Measurements from ENCODE around the gene MIB2.
"Not testable (repeated sequence)": the region's sequence is repeated elsewhere in the genome, so short reads cannot be mapped to it uniquely, and the experiment has no call there.

The MIB2 gene

DNA sequence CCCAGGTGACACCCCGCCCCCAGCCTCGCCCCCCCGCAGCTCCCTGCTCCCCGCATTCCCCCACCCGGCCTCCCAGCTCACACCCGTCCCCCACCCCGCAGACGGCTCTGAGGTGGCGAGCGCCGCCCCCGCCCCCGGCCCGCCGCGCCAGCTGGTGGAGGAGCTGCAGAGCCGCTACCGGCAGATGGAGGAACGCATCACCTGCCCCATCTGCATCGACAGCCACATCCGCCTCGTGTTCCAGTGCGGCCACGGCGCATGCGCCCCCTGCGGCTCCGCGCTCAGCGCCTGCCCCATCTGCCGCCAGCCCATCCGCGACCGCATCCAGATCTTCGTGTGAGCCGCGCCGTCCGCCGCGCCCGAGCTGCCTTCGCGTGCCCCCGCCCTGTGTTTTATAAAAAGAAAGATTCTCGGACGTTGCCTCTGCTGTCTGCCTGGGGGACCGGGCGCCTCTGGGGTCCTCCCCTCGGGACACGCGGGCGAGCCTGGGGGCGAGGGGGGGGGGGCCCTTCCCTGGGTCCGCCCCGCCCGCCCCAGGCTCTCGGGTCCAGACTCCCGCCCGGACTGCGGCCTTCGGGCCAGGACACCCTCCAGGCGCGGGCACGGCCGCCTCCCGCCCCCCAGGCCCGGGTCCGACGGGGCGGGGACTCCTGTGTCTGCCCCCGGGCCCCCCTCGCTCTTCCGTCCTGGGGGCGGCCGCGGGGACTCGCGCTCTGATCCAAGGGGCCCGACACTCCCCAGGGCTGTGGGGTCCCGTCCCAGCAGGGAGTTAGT lies 15.1 kb downstream of the MIB2 start:
- Histone ChIP-seq H3K9me3 (ENCODE audit: control insufficient read depth, insufficient read depth, low read depth, low read length) (no peaks in the 10 kb centered on the region), H3K9ac (ENCODE audit: low read length) (no peak overlapping the region), H3K4me1 (ENCODE audit: control insufficient read depth, insufficient read depth, low read length) (no peaks in the 10 kb centered on the region), H3K36me3 (ENCODE audit: control insufficient read depth, insufficient read depth, low read length) (no peaks in the 10 kb centered on the region; the same call in 1 of the 2 replicates), H3K27me3 (ENCODE audit: control insufficient read depth, insufficient read depth, low read length) (peaks cover 16% of the 10 kb centered on the region), H3K27ac (ENCODE audit: low read depth, low read length) (no peak overlapping the region), H3K4me3 (ENCODE audit: low read depth, low read length) (peak overlapping the region; percentile 56)

GRCh38 chr1:1630965-1631781 lies 15.9 kb downstream of the MIB2 start:
- H3K9me3 ChIP-seq (ENCODE audit: control insufficient read depth, insufficient read depth, low read depth, low read length): no peaks in the 10 kb centered on the region
- peak overlapping the region; percentile 53 for H3K9ac ChIP-seq (ENCODE audit: low read length)
- no peaks in the 10 kb centered on the region for H3K4me1 ChIP-seq (ENCODE audit: control insufficient read depth, insufficient read depth, low read length)
- H3K4me3 ChIP-seq (ENCODE audit: low read depth, low read length): peak overlapping the region; percentile 56
- H3K36me3 ChIP-seq (ENCODE audit: control insufficient read depth, insufficient read depth, low read length): no peaks in the 10 kb centered on the region; the same call in 1 of the 2 replicates
- H3K27ac ChIP-seq (ENCODE audit: low read depth, low read length): no peak overlapping the region; the same call in 1 of the 2 replicates
- H3K27me3 ChIP-seq (ENCODE audit: control insufficient read depth, insufficient read depth, low read length): peaks cover 16% of the 10 kb centered on the region

- Histone ChIP-seq H3K9ac (ENCODE audit: low read length) (peak within 1 kb of the TSS; percentile 53), H3K27ac (ENCODE audit: low read depth, low read length) (no peak within 1 kb of the TSS; the same call in 1 of the 2 replicates), H3K36me3 (ENCODE audit: control insufficient read depth, insufficient read depth, low read length) (peaks cover 6% of the 10 kb centered on the region), H3K4me1 (ENCODE audit: control insufficient read depth, insufficient read depth, low read length) (no peaks in the 10 kb centered on the region), H3K9me3 (ENCODE audit: control insufficient read depth, insufficient read depth, low read depth, low read length) (no peaks in the 10 kb centered on the region), H3K27me3 (ENCODE audit: control insufficient read depth, insufficient read depth, low read length) (peaks cover 16% of the 10 kb centered on the region), H3K4me3 (ENCODE audit: low read depth, low read length) (peak within 1 kb of the TSS; percentile 56)
Observed at GRCh38 chr1:1631782-1632420, 16.6 kb downstream of the MIB2 start, which contains the start of gene MMP23B. Gene MMP23B, plus strand, starts transcription at chr1:1632173. Its CDS starts 46 bp downstream, at chr1:1632219.

GRCh38 chr1:1633409-1633808 lies 18.1 kb downstream of the MIB2 start:
- H3K27me3 ChIP-seq (ENCODE audit: control insufficient read depth, insufficient read depth, low read length): peaks cover 16% of the 10 kb centered on the region
- H3K4me1 ChIP-seq (ENCODE audit: control insufficient read depth, insufficient read depth, low read length); H3K9ac ChIP-seq (ENCODE audit: low read length); H3K9me3 ChIP-seq (ENCODE audit: control insufficient read depth, insufficient read depth, low read depth, low read length); H3K4me3 ChIP-seq (ENCODE audit: low read depth, low read length); H3K27ac ChIP-seq (ENCODE audit: low read depth, low read length): not testable (repeated sequence)
- H3K36me3 ChIP-seq (ENCODE audit: control insufficient read depth, insufficient read depth, low read length): peaks cover 16% of the 10 kb centered on the region

- H3K4me1 ChIP-seq (ENCODE audit: control insufficient read depth, insufficient read depth, low read length); H3K27ac ChIP-seq (ENCODE audit: low read depth, low read length); H3K4me3 ChIP-seq (ENCODE audit: low read depth, low read length); H3K9me3 ChIP-seq (ENCODE audit: control insufficient read depth, insufficient read depth, low read depth, low read length); H3K9ac ChIP-seq (ENCODE audit: low read length): not testable (repeated sequence)
- Histone ChIP-seq H3K27me3 (ENCODE audit: control insufficient read depth, insufficient read depth, low read length) (peaks cover 16% of the 10 kb centered on the region), H3K36me3 (ENCODE audit: control insufficient read depth, insufficient read depth, low read length) (peaks cover 21% of the 10 kb centered on the region)
Observed at GRCh38 chr1:1634613-1635012, 19.3 kb downstream of the MIB2 start.

DNA sequence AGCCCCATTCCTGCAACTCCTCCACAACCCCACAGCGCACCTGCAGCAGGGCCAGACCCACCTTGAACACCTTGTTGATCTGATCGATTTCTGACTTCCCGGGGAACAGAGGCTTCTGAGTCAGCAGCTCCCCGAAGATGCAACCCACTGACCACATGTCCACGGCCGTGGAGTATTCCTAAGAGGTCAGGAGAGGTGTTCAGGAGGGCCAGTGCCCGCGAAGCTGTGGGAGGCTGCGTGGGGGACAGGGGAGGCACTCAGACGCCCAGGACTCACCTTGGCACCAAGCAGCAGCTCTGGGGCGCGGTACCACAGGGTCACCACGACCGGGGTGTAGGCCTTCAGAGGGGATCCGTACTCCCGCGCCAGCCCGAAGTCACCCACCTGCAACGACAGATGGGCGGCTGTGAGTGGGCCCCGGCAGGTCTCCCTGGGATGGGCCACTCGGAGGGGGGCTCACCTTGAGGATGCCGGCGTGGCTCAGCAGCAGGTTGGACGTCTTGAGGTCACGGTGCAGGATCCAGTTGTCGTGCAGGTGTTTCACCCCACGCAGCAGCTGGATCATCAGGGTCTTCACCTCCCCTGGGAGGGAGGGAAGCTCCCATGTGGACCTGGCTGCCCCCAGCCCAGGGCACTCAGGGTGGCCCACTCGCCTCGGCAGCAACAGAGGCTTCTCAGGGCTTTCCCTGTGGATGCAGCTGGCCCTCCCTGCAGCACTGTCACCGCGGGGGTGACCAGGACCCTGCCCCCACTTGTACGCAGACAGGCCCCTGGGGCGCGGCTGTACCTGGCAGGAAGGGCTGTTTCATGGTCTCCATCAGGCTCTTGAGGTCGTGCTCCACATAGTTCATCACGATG lies 21.6 kb downstream of the MIB2 start:
- not testable (repeated sequence) for H3K27ac ChIP-seq (ENCODE audit: low read depth, low read length); H3K27me3 ChIP-seq (ENCODE audit: control insufficient read depth, insufficient read depth, low read length); H3K4me3 ChIP-seq (ENCODE audit: low read depth, low read length); H3K9ac ChIP-seq (ENCODE audit: low read length); H3K4me1 ChIP-seq (ENCODE audit: control insufficient read depth, insufficient read depth, low read length); H3K9me3 ChIP-seq (ENCODE audit: control insufficient read depth, insufficient read depth, low read depth, low read length)
- H3K36me3 ChIP-seq (ENCODE audit: control insufficient read depth, insufficient read depth, low read length): peaks cover 22% of the 10 kb centered on the region

- H3K27me3 ChIP-seq (ENCODE audit: control insufficient read depth, insufficient read depth, low read length); H3K27ac ChIP-seq (ENCODE audit: low read depth, low read length); H3K9me3 ChIP-seq (ENCODE audit: control insufficient read depth, insufficient read depth, low read depth, low read length); H3K9ac ChIP-seq (ENCODE audit: low read length); H3K4me3 ChIP-seq (ENCODE audit: low read depth, low read length); H3K4me1 ChIP-seq (ENCODE audit: control insufficient read depth, insufficient read depth, low read length): not testable (repeated sequence)
- H3K36me3 ChIP-seq (ENCODE audit: control insufficient read depth, insufficient read depth, low read length): peaks cover 22% of the 10 kb centered on the region
Observed at GRCh38 chr1:1637479-1637875, 22.2 kb downstream of the MIB2 start.

GRCh38 chr1:1638528-1638927 lies 23.2 kb downstream of the MIB2 start:
- H3K36me3 ChIP-seq (ENCODE audit: control insufficient read depth, insufficient read depth, low read length): peaks cover 22% of the 10 kb centered on the region
- not testable (repeated sequence) for H3K27me3 ChIP-seq (ENCODE audit: control insufficient read depth, insufficient read depth, low read length); H3K9me3 ChIP-seq (ENCODE audit: control insufficient read depth, insufficient read depth, low read depth, low read length); H3K27ac ChIP-seq (ENCODE audit: low read depth, low read length); H3K4me1 ChIP-seq (ENCODE audit: control insufficient read depth, insufficient read depth, low read length); H3K4me3 ChIP-seq (ENCODE audit: low read depth, low read length); H3K9ac ChIP-seq (ENCODE audit: low read length)

DNA sequence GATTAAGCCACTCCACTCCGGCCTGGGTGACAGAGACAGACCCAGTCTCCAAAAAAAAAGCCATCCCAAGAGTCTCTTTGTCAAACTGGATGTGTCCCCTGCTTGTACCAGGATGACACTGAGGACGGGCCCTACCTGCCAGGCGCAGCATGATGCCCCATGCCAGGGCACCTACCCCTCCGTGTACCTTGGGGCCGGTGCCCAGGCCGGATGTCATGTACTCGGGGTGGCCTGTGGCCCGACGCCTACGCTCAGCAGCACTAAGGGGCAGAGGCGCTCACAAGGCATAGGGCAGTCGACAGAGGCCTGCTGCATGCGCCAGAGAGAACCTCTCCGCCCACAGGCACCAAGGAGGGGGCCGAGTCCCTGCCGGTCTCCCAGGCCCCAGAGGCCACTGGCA lies 24.1 kb downstream of the MIB2 start:
- H3K4me3 ChIP-seq (ENCODE audit: low read depth, low read length); H3K4me1 ChIP-seq (ENCODE audit: control insufficient read depth, insufficient read depth, low read length); H3K27me3 ChIP-seq (ENCODE audit: control insufficient read depth, insufficient read depth, low read length); H3K9me3 ChIP-seq (ENCODE audit: control insufficient read depth, insufficient read depth, low read depth, low read length); H3K27ac ChIP-seq (ENCODE audit: low read depth, low read length); H3K9ac ChIP-seq (ENCODE audit: low read length): not testable (repeated sequence)
- peaks cover 22% of the 10 kb centered on the region for H3K36me3 ChIP-seq (ENCODE audit: control insufficient read depth, insufficient read depth, low read length)

- H3K9ac ChIP-seq (ENCODE audit: low read length); H3K4me3 ChIP-seq (ENCODE audit: low read depth, low read length); H3K27me3 ChIP-seq (ENCODE audit: control insufficient read depth, insufficient read depth, low read length); H3K27ac ChIP-seq (ENCODE audit: low read depth, low read length); H3K9me3 ChIP-seq (ENCODE audit: control insufficient read depth, insufficient read depth, low read depth, low read length); H3K4me1 ChIP-seq (ENCODE audit: control insufficient read depth, insufficient read depth, low read length): not testable (repeated sequence)
- H3K36me3 ChIP-seq (ENCODE audit: control insufficient read depth, insufficient read depth, low read length): peaks cover 22% of the 10 kb centered on the region
Observed at GRCh38 chr1:1640081-1640480, 24.8 kb downstream of the MIB2 start.

Measured in HUES6 (cell line).